GM19372 (cell line): ENCODE data around the gene ATP6AP2.
A peak's percentile ranks its signal among the peaks of the same experiment; 100 is the strongest.

Experiments
- ATAC-seq: cut with Tn5 transposase; IDR thresholded peaks from one replicate; pipeline ENCODE4 v1.9.1; 2021; ENCODE audit warnings: mild to moderate bottlenecking, low read depth, moderate library complexity; ENCODE audit not compliant: unreplicated experiment

ATP6AP2 gene

DNA sequence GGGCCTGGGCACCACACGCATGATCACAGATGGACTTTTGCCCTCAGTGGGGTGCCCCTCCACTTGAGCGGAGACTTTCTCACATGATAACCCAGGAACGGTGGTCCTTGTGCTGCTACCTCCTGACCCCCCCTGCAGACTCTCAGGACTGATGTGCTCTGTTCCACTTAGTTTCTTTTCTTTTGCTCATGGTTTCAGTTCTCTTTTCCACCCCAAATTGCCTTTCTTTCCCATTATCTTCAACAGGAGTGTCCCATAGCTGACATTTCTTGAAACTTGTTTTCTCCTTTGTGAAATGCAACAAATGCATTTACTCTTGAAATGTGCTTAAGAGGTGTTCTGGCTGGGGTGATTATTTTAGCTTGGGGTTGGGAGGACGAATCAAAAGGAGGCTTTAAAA, 51.4 kb downstream of the ATP6AP2 start:
- no peak for ATAC-seq

GRCh38 chrX:40637687-40638086, 56.9 kb downstream of the ATP6AP2 start:
- ATAC-seq: no peak

GRCh38 chrX:40644176-40644575, 63.4 kb downstream of the ATP6AP2 start:
- ATAC-seq: no peak

GRCh38 chrX:40644821-40645358, 64.1 kb downstream of the ATP6AP2 start:
- ATAC-seq: no peak

DNA sequence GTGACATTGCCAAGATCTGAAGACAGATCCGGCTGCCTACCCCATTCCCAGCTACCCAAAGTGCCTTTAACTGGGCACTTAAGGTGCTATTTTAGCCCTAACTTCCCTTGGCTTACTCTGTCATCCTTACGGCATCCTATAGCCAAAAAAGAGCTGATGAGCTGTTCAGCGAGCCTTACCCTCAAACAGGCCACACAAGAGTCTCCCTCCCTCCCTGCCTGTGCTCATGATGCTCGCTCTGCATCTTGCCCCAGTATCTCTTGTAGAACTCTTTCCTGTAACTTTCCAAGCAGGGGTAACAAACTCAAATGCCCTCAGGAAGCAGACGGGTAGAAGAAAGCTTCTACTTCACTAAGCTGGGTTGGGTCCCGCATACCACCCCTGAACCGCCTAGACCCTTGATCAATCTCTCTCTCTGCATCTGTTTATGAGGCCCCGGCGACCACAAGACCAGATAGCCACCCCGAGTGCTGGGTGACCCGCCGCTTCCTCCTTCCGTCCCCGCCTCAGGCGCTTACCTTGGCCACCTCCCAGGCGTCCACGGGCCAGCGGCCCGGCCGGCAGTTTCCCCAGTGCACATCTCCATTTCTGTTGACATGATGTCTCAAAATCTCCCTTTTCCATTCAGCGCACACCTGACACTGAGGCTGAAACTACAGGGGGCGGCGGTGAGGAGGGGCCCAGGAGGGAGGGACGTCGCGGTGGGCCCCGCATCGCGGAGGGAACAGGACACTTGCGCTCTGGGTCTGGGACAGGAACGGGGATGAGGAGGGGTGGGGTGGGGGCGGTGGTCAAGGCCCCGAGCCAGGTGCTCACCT, 65.9 kb downstream of the ATP6AP2 start:
- peak; percentile 26 for ATAC-seq

DNA sequence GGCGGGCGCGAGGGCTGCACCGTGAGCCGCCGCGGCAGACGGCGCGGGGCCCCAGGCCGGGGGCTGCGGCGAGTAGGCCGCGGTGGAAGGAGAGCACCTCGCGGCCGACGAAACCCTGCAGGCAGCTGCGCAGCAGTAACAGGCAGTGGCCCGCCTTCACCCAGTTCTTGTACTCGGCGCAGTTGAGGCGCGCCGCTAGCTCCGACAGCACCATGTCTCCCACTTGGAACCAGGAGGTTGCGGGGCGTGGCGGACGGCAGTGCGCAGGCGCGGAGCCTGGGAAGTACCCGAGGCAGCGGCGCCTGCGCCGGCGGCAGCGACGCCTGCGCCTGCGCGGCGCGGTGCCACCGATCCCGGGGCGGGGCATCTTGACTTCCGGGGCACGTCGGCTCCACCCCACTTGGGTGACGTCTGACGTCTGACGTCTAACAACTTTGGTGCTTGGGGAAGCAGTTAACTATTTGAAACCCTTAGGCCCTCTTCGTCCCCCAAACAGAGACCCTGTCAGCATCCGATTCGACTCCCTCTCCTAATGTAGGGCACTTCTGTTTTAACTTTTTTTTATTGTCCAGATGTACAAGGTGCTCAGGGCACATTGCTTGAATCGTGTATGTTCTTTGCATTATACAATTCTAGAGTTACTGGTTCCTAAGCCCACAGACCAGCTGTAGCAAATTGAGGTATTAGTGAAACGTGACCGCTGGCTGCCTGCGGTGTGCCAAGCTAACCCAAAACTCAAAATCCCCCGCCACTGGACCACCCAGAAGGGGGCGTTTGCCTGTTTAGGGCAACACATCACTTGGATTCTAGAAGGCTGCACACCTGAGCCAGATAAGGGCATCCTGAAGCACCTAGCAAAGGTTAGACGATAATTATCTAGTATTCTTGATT, 66.8 kb downstream of the ATP6AP2 start, which contains the start of gene CXorf38:
TSS of gene CXorf38 (minus strand) at position 255 of the 891 bp plus-strand sequence. CDS start at position 214, 41 bp downstream.
- ATAC-seq: peak; percentile 66

GRCh38 chrX:40651620-40652223, 71.0 kb downstream of the ATP6AP2 start:
- ATAC-seq: no peak

- ATAC-seq: no peak
Observed at GRCh38 chrX:40652664-40653063, 71.9 kb downstream of the ATP6AP2 start.

DNA sequence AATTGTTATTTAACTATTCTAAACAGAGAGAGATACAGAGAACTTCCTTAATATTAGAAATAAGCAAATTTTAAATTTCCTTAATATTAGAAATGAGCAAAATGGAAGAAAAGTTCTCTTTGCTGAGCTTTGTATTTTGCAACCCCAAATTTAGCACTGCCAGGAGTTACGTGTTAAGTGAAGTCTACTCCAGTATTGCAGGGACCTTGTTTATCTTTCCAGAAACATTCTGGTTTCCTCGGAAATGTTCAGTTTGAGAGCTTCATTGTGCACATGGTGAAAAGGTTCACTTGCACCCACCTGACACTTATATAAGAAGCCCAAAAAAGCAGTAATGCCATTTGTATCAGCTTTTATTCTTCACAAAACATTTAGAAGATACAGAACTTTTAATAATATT, 72.8 kb downstream of the ATP6AP2 start:
- no peak for ATAC-seq
